Gastroesophageal sphincter (tissue), 3 donors: ENCODE results near the gene BCAS3.

ENCODE experiments used
- EP300 ChIP-seq: sonication (generic); formaldehyde crosslinking; IDR thresholded peaks from one replicate; pipeline ENCODE4 v1.6.1; 2017; ENCODE audit warnings: antibody characterized with exemption, mild to moderate bottlenecking
- POLR2A ChIP-seq, 2 donors: fragments of 450-650 bp; IDR thresholded peaks; one replicate each; pipeline ENCODE4 v1.6.1; 2017; ENCODE audit warnings: antibody characterized with exemption in 2 of 2, mild to moderate bottlenecking in 2 of 2, moderate library complexity in 1 of 2
- TF ChIP-seq, protein P1 (sequence below), 4 experiments: fragments of 200-600 bp in 2 of 4; fragments of 450-650 bp in 2 of 4; sonication (generic) in 1 of 4; IDR thresholded peaks; one replicate each; pipeline ENCODE4 v1.5.1; 2017 to 2019; ENCODE audit warnings: antibody characterized with exemption in 4 of 4, mild to moderate bottlenecking in 2 of 4, moderate library complexity in 2 of 4

DNA sequence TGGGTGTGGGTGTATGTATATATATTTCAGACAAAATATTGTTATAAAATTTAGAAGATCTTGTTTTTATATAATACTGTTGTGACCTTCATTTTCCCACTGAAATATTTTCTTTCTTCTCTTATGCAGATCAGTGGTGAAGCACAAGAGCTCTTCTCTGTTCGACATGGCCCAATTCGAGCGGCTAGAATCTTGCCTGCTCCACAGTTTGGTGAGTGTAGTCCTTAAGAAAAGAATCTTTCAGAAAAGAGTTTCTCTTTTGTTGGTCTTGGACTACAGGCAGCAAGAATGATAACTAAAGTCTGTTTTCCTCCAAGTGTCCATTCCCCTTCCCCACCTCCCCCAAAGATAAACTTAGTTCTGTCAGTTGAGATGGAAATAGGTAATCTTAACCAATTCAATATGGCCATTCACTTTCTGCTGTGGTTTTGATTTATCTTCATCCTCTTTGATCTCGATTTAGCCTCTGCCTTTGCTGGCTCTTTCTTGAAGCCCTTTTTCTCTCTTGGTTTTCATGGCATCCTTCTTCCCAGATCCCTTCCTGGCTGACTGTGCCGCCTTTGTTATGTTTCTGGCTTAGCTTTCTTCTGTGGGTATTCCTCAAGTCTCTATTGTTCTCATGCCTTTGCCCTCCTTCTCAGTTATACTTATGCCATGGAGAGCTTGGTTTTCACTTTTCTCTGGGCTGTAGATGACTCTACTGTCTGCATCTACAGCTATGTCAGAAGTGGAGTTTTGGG lies 69.6 kb downstream of the BCAS3 start:
- TF ChIP-seq, protein P1, sequence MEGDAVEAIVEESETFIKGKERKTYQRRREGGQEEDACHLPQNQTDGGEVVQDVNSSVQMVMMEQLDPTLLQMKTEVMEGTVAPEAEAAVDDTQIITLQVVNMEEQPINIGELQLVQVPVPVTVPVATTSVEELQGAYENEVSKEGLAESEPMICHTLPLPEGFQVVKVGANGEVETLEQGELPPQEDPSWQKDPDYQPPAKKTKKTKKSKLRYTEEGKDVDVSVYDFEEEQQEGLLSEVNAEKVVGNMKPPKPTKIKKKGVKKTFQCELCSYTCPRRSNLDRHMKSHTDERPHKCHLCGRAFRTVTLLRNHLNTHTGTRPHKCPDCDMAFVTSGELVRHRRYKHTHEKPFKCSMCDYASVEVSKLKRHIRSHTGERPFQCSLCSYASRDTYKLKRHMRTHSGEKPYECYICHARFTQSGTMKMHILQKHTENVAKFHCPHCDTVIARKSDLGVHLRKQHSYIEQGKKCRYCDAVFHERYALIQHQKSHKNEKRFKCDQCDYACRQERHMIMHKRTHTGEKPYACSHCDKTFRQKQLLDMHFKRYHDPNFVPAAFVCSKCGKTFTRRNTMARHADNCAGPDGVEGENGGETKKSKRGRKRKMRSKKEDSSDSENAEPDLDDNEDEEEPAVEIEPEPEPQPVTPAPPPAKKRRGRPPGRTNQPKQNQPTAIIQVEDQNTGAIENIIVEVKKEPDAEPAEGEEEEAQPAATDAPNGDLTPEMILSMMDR (IDR thresholded peaks at IDR 0.05): no peak
- TF ChIP-seq EP300 (no peak), POLR2A (IDR thresholded peaks at IDR 0.05) (no peak)
